Measurements from ENCODE around the gene ATP8B2. TPM values are rescaled to one million over a fixed set of nuclear protein-coding genes. Genes with fewer than 3 reads are reported as not detected.
"Not testable (repeated sequence)": the region's sequence is repeated elsewhere in the genome, so short reads cannot be mapped to it uniquely, and the experiment has no call there.

ATP8B2 gene
- total and polyA plus RNA-seq, 3 experiments from 2014 or later, result 69.9 to 72.8 (median 71.7) TPM

GRCh38 chr1:154334079-154335024 lies 9.0 kb downstream of the ATP8B2 start:
- H3K9me3 ChIP-seq (ENCODE audit: low read length), result no peaks in the 10 kb centered on the region
- Mint-ChIP-seq H3K27me3 (no peaks in the 10 kb centered on the region), H3K4me3 (peak overlapping the region in 6 of 7 donors; percentile 50 to 84 (median 60)), H3K27ac (peak overlapping the region; percentile 86 to 98 (median 91)), H3K4me1 (peaks cover 73 to 87% (median 82%) of the 10 kb centered on the region in 3 donors), H3K36me3 (peaks cover 18 to 77% (median 25%) of the 10 kb centered on the region in 3 donors), H3K9me3 (no peaks in the 10 kb centered on the region)
- H3K4me1 ChIP-seq (ENCODE audit: insufficient read depth, low read length), result peaks cover 82% of the 10 kb centered on the region
- peak overlapping the region; percentile 34 for H3K4me3 ChIP-seq (ENCODE audit: low read length)
- peaks cover 40% of the 10 kb centered on the region for H3K36me3 ChIP-seq (ENCODE audit: insufficient read depth, low read length)
- no peak overlapping the region for H3K27ac ChIP-seq (ENCODE audit: low read depth, low read length)
- CTCF ChIA-PET, result interaction anchor here (0.6 to 26.4 kb wide), 29 partner anchors 5 to 136 kb away, joined by 3 to 591 read pairs (median 4); partner anchors contain the start of genes AQP10, ATP8B2 and HAX1
- no peak for DNase-seq
- POLR2A ChIA-PET, result interaction anchor here (0.5 to 5.4 kb wide), 13 partner anchors 7 to 344 kb away, joined by 3 to 56 read pairs (median 4); partner anchors contain the start of genes ATP8B2 and RPS27
- no peaks in the 10 kb centered on the region for H3K27me3 ChIP-seq (ENCODE audit: insufficient read depth, low read length, poor library complexity, severe bottlenecking)

- Histone ChIP-seq H3K4me3 (ENCODE audit: low read length) (peak overlapping the region; percentile 38), H3K9me3 (ENCODE audit: low read length) (no peaks in the 10 kb centered on the region), H3K27me3 (ENCODE audit: insufficient read depth, low read length, poor library complexity, severe bottlenecking) (no peaks in the 10 kb centered on the region), H3K4me1 (ENCODE audit: insufficient read depth, low read length) (peaks cover 82% of the 10 kb centered on the region), H3K36me3 (ENCODE audit: insufficient read depth, low read length) (peaks cover 44% of the 10 kb centered on the region), H3K27ac (ENCODE audit: low read depth, low read length) (no peak overlapping the region)
- peak overlapping the region; percentile 86 to 98 (median 91) for H3K27ac Mint-ChIP-seq
- POLR2A ChIA-PET, result interaction anchor here (0.5 to 5.4 kb wide), 14 partner anchors 8 to 345 kb away, joined by 3 to 56 read pairs (median 4); partner anchors contain the start of genes ATP8B2 and RPS27
- H3K27me3 Mint-ChIP-seq, result no peaks in the 10 kb centered on the region
- CTCF ChIA-PET, result interaction anchor here (0.6 to 26.4 kb wide), 31 partner anchors 6 to 292 kb away, joined by 3 to 591 read pairs (median 4); partner anchors contain the start of genes AQP10, ATP8B2 and HAX1
- H3K36me3 Mint-ChIP-seq, result peaks cover 18 to 81% (median 25%) of the 10 kb centered on the region in 3 donors
- H3K4me3 Mint-ChIP-seq, result peak overlapping the region; percentile 49 to 84 (median 60)
- H3K9me3 Mint-ChIP-seq, result no peaks in the 10 kb centered on the region
- H3K4me1 Mint-ChIP-seq, result peaks cover 73 to 87% (median 82%) of the 10 kb centered on the region in 3 donors
- peak; percentile 85 to 94 (median 86) for DNase-seq
These were observed 9.8 kb downstream of the ATP8B2 start for GRCh38 chr1:154335025-154335714.

DNA sequence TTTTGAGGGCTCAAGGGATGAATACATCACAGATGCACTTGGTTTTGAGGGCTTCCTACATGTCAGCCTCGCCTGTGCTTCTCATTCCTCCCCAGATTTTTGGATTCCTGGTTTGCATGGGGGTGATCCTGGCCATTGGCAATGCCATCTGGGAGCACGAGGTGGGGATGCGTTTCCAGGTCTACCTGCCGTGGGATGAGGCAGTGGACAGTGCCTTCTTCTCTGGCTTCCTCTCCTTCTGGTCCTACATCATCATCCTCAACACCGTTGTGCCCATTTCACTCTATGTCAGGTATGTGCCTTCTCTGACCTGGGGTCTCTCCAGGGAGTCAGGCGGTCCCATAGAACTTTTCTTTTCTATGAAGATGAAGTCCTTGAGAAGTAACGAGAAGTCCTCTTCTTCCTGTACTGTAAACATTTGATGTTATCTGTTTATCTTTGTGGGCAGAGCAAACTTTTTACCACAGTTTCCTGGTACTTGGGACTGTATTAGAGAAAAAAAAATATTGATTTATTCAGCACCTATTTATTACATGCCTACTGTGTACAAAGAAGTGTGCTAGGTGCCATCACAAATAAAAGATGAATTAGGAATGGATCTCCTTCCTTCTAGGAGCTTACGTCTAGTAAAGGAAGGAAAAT lies 12.0 kb downstream of the ATP8B2 start:
- Histone ChIP-seq H3K36me3 (ENCODE audit: insufficient read depth, low read length) (peaks cover 43% of the 10 kb centered on the region), H3K4me3 (ENCODE audit: low read length) (peak overlapping the region; percentile 64), H3K9me3 (ENCODE audit: low read length) (no peaks in the 10 kb centered on the region), H3K4me1 (ENCODE audit: insufficient read depth, low read length) (peaks cover 82% of the 10 kb centered on the region), H3K27me3 (ENCODE audit: insufficient read depth, low read length, poor library complexity, severe bottlenecking) (no peaks in the 10 kb centered on the region), H3K27ac (ENCODE audit: low read depth, low read length) (peak overlapping the region; percentile 14)
- Mint-ChIP-seq H3K9me3 (no peaks in the 10 kb centered on the region), H3K36me3 (peaks cover 22 to 82% (median 28%) of the 10 kb centered on the region in 3 donors), H3K4me1 (peaks cover 75 to 87% (median 86%) of the 10 kb centered on the region in 3 donors), H3K27ac (peak overlapping the region; percentile 84 to 96 (median 90)), H3K27me3 (no peaks in the 10 kb centered on the region), H3K4me3 (peak overlapping the region; percentile 79 to 88 (median 86))
- POLR2A ChIA-PET, result interaction anchor here (0.7 to 5.4 kb wide), 4 partner anchors 10 to 770 kb away, joined by 3 to 56 read pairs (median 4); partner anchors contain the start of genes ATP8B2 and UBAP2L
- CTCF ChIA-PET, result interaction anchor here (3.1 to 26.4 kb wide), 4 partner anchors 8 to 139 kb away, joined by 21 to 591 read pairs (median 314); partner anchors contain the start of genes AQP10, ATP8B2 and HAX1
- DNase-seq, result peak in 1 of 5 donors; percentile 45

DNA sequence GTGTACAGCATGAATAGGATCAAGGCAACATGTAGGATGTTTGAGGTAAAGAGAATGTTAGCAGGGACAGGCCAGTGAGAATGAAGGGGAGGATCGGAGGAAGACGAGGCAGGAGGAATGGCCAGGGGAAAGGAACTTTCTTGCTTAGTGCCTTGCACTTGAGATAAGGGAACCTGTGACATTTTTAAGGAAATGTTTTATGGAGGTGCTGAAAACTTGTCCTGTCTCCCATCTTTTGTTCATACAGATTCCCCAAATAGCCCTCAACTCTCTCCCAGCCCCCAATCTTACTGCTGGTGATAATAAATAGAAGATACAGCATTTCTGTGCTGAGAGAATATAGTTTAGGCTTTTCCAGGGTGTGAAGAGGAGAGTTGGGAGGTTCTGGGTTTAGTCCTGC lies 13.6 kb downstream of the ATP8B2 start:
- peaks cover 40% of the 10 kb centered on the region for H3K36me3 ChIP-seq (ENCODE audit: insufficient read depth, low read length)
- no peaks in the 10 kb centered on the region for H3K27me3 ChIP-seq (ENCODE audit: insufficient read depth, low read length, poor library complexity, severe bottlenecking)
- no peaks in the 10 kb centered on the region for H3K9me3 ChIP-seq (ENCODE audit: low read length)
- ChIA-PET CTCF (interaction anchor here (1.1 to 26.4 kb wide), 3 partner anchors 6 to 67 kb away, joined by 3 to 591 read pairs (median 591); partner anchors contain the start of genes AQP10, ATP8B2 and HAX1), POLR2A (interaction anchor here (5.4 kb wide), 1 partner anchor 12 kb away, joined by 56 read pairs; the partner anchor contains the start of gene ATP8B2)
- H3K27me3 Mint-ChIP-seq, result no peaks in the 10 kb centered on the region
- peaks cover 30 to 85% (median 34%) of the 10 kb centered on the region in 3 donors for H3K36me3 Mint-ChIP-seq
- H3K4me3 ChIP-seq (ENCODE audit: low read length), result peak overlapping the region; percentile 26
- no peak for DNase-seq
- peaks cover 94% of the 10 kb centered on the region for H3K4me1 ChIP-seq (ENCODE audit: insufficient read depth, low read length)
- H3K27ac Mint-ChIP-seq, result peak overlapping the region; percentile 36 to 97 (median 78)
- H3K4me1 Mint-ChIP-seq, result peaks cover 87 to 95% (median 93%) of the 10 kb centered on the region in 3 donors
- H3K27ac ChIP-seq (ENCODE audit: low read depth, low read length), result no peak overlapping the region
- peak overlapping the region; percentile 29 to 86 (median 40) for H3K4me3 Mint-ChIP-seq
- no peaks in the 10 kb centered on the region for H3K9me3 Mint-ChIP-seq

DNA sequence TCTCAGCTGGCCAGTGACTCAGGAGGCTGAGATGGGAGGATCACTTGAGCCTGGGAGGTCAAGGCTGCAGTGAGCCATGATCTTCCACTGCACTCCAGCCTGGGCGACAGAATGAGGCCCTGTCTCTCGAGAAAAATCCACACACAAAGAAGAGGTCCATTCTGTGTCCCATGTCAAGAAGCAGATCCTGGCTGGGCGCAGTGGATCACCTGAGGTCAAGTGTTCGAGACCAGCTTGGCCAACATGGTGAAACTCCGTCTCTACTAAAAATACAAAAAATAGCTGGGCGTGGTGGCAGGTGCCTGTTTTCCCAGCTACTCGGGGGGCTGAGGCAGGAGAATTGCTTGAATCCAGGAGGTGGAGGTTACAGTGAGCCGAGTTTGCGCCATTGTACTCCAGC lies 16.0 kb downstream of the ATP8B2 start:
- Histone ChIP-seq H3K36me3 (ENCODE audit: insufficient read depth, low read length) (peaks cover 53% of the 10 kb centered on the region), H3K4me1 (ENCODE audit: insufficient read depth, low read length) (peaks cover 99% of the 10 kb centered on the region)
- Mint-ChIP-seq H3K27ac (peak overlapping the region; percentile 74 to 99 (median 87)), H3K4me3 (peak overlapping the region in 6 of 7 donors; percentile 39 to 92 (median 82)), H3K36me3 (peaks cover 40 to 89% (median 42%) of the 10 kb centered on the region in 3 donors), H3K4me1 (peaks cover 89 to 95% (median 94%) of the 10 kb centered on the region in 3 donors)
- CTCF ChIA-PET, result interaction anchor here (26.4 kb wide), 1 partner anchor 12 kb away, joined by 591 read pairs; the partner anchor contains the start of genes AQP10 and ATP8B2
- not testable (repeated sequence) for DNase-seq; H3K4me3 ChIP-seq (ENCODE audit: low read length); H3K27ac ChIP-seq (ENCODE audit: low read depth, low read length); H3K9me3 Mint-ChIP-seq; H3K9me3 ChIP-seq (ENCODE audit: low read length); H3K27me3 ChIP-seq (ENCODE audit: insufficient read depth, low read length, poor library complexity, severe bottlenecking); H3K27me3 Mint-ChIP-seq
- POLR2A ChIA-PET, result interaction anchor here (2.5 kb wide), 1 partner anchor 13 kb away, joined by 22 read pairs; no protein-coding TSS in a partner anchor

DNA sequence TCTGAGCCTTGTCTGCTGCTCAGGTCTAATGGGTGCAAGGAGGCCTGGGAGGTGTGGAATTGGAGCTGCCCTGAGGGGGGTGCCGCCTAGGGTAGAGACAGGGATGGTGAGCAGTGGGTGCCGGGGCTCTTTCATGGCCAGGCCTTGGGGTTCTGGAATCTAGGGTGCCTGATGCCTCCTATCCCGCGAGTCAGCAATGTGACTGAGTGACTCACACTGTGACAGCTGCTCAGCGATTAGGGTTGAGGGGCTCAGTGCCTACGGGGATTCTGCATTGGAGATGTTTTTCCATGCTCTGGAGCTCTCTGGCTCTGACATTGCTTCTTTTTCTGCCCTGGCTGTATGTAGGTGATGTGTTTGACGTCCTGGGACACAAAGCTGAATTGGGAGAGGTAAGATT lies 16.8 kb downstream of the ATP8B2 start:
- H3K9me3 ChIP-seq (ENCODE audit: low read length), result no peaks in the 10 kb centered on the region
- H3K27me3 Mint-ChIP-seq, result peaks cover 0 to 3% of the 10 kb centered on the region in 2 donors
- no peak for DNase-seq
- peak overlapping the region; percentile 92 to 99 (median 96) for H3K27ac Mint-ChIP-seq
- peak overlapping the region; percentile 86 to 92 (median 89) for H3K4me3 Mint-ChIP-seq
- no peaks in the 10 kb centered on the region for H3K9me3 Mint-ChIP-seq
- peaks cover 42 to 93% (median 43%) of the 10 kb centered on the region in 3 donors for H3K36me3 Mint-ChIP-seq
- peaks cover 98% of the 10 kb centered on the region for H3K4me1 ChIP-seq (ENCODE audit: insufficient read depth, low read length)
- H3K27me3 ChIP-seq (ENCODE audit: insufficient read depth, low read length, poor library complexity, severe bottlenecking), result no peaks in the 10 kb centered on the region
- ChIA-PET CTCF (interaction anchor here (0.5 to 26.4 kb wide), 3 partner anchors 9 to 522 kb away, joined by 5 to 591 read pairs (median 7); partner anchors contain the start of genes AQP10 and ATP8B2), POLR2A (interaction anchor here (1.3 to 2.5 kb wide), 3 partner anchors 7 to 70 kb away, joined by 3 to 22 read pairs (median 10); no protein-coding TSS in a partner anchor)
- peak overlapping the region; percentile 59 for H3K27ac ChIP-seq (ENCODE audit: low read depth, low read length)
- H3K4me3 ChIP-seq (ENCODE audit: low read length), result peak overlapping the region; percentile 73
- H3K36me3 ChIP-seq (ENCODE audit: insufficient read depth, low read length), result peaks cover 58% of the 10 kb centered on the region
- H3K4me1 Mint-ChIP-seq, result peaks cover 91 to 98% (median 93%) of the 10 kb centered on the region in 3 donors

Data from CD8-positive, alpha-beta memory T cell (primary cell).